Measurements from ENCODE around the gene NRXN3. TPM values are rescaled to one million over a fixed set of nuclear protein-coding genes. Genes with fewer than 3 reads are reported as not detected.

The NRXN3 gene
- total and polyA plus RNA-seq, 2 donors (not counting 1 experiment from before 2014, with no cell fraction given): not detected

DNA sequence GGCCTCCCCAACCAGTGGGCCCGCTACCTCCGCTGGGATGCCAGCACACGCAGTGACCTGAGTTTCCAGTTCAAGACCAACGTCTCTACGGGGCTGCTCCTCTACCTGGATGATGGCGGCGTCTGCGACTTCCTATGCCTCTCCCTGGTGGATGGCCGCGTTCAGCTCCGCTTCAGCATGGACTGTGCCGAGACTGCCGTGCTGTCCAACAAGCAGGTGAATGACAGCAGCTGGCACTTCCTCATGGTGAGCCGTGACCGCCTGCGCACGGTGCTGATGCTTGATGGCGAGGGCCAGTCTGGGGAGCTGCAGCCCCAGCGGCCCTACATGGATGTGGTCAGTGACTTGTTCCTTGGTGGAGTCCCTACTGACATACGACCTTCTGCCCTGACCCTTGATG is 73.0 kb downstream of the NRXN3 start:
- no peak overlapping the region for H3K4me2 ChIP-seq (replicated peaks; ENCODE audit: low read depth, low read length, poor library complexity, severe bottlenecking)
- DNase-seq (no peak), ATAC-seq (ENCODE audit: low read depth) (no peak)
- 95% methylated on average over 20 of the region's 20 CpGs for WGBS (ENCODE audit: insufficient coverage)
- intact Hi-C loops (cut with micrococcal nuclease): no loop called here
- H3K27me3 ChIP-seq (replicated peaks in 1 of 4; ENCODE audit: control extremely low read depth in 1 of 4, control insufficient read depth in 3 of 4, insufficient read depth in 4 of 4, low read length in 3 of 4): no peaks in the 10 kb centered on the region
- no peak overlapping the region for H3K9ac ChIP-seq (ENCODE audit: low read length)
- H3K79me2 ChIP-seq (ENCODE audit: control insufficient read depth, insufficient read depth, low read length): no peaks in the 10 kb centered on the region
- no peaks in the 10 kb centered on the region for H3K9me3 Mint-ChIP-seq (ENCODE audit: insufficient read depth)
- no peak overlapping the region for H3K4me3 Mint-ChIP-seq
- no peak overlapping the region for H3K4me3 ChIP-seq (ENCODE audit: control extremely low read depth in 1 of 5, extremely low read depth in 1 of 5, insufficient read depth in 1 of 5, low read depth in 2 of 5, low read length in 4 of 5)
- ChIA-PET POLR2A (no interaction called here), CTCF (no interaction called here)
- no peak for TF ChIP-seq EZH2 (IDR thresholded peaks at IDR 0.05; ENCODE audit: borderline replicate concordance, insufficient read depth, low read depth, low read length, poor library complexity, severe bottlenecking)
- TF ChIP-seq, protein P1, sequence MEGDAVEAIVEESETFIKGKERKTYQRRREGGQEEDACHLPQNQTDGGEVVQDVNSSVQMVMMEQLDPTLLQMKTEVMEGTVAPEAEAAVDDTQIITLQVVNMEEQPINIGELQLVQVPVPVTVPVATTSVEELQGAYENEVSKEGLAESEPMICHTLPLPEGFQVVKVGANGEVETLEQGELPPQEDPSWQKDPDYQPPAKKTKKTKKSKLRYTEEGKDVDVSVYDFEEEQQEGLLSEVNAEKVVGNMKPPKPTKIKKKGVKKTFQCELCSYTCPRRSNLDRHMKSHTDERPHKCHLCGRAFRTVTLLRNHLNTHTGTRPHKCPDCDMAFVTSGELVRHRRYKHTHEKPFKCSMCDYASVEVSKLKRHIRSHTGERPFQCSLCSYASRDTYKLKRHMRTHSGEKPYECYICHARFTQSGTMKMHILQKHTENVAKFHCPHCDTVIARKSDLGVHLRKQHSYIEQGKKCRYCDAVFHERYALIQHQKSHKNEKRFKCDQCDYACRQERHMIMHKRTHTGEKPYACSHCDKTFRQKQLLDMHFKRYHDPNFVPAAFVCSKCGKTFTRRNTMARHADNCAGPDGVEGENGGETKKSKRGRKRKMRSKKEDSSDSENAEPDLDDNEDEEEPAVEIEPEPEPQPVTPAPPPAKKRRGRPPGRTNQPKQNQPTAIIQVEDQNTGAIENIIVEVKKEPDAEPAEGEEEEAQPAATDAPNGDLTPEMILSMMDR (IDR thresholded peaks at IDR 0.05): no peak
- H3K4me1 ChIP-seq (ENCODE audit: control insufficient read depth in 2 of 2, insufficient read depth in 2 of 2, low read length in 2 of 2): no peaks in the 10 kb centered on the region
- H4K20me1 ChIP-seq (ENCODE audit: control insufficient read depth, insufficient read depth, low read length, poor library complexity, severe bottlenecking): no peaks in the 10 kb centered on the region
- H3K27ac Mint-ChIP-seq: no peak overlapping the region
- H3K36me3 ChIP-seq (replicated peaks in 1 of 2; ENCODE audit: control extremely low read depth in 1 of 2, control insufficient read depth in 1 of 2, extremely low read depth in 1 of 2, insufficient read depth in 2 of 2, low read length in 1 of 2): no peaks in the 10 kb centered on the region
- no peak overlapping the region for H2AFZ ChIP-seq (ENCODE audit: insufficient read depth, low read depth, low read length, poor library complexity, severe bottlenecking)
- H3K27ac ChIP-seq (ENCODE audit: low read length in 2 of 2): no peak overlapping the region
- no peaks in the 10 kb centered on the region for H3K4me1 Mint-ChIP-seq
- H3K9me3 ChIP-seq (ENCODE audit: control extremely low read depth in 1 of 3, control insufficient read depth in 2 of 3, insufficient read depth in 1 of 3, low read length in 2 of 3): no peaks in the 10 kb centered on the region
- H3K27me3 Mint-ChIP-seq: no peaks in the 10 kb centered on the region

DNA sequence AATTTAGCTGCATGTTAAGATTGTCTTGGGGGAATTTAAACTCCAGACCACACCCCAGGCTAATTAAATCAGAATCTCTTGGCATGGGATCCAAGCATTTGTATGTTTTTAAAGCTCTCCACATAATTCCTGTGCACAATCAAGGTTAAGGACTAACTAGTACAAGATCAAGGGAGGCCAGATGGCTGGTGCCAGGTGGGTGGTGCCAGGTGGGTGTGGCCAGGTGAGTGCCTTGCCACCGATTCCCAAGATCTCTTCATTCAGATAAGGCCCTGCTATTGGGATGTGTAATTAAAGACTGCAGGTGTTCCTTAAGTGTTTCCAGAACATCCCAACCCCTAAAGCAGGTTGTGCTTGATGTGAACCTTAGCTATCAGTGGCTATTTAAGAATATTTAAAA is 75.1 kb downstream of the NRXN3 start:
- no peak overlapping the region for H2AFZ ChIP-seq (ENCODE audit: insufficient read depth, low read depth, low read length, poor library complexity, severe bottlenecking)
- no peaks in the 10 kb centered on the region for H3K79me2 ChIP-seq (ENCODE audit: control insufficient read depth, insufficient read depth, low read length)
- no peaks in the 10 kb centered on the region for H3K36me3 ChIP-seq (replicated peaks in 1 of 2; ENCODE audit: control extremely low read depth in 1 of 2, control insufficient read depth in 1 of 2, extremely low read depth in 1 of 2, insufficient read depth in 2 of 2, low read length in 1 of 2)
- Mint-ChIP-seq H3K9me3 (ENCODE audit: insufficient read depth) (no peaks in the 10 kb centered on the region), H3K27ac (no peak overlapping the region), H3K4me1 (no peaks in the 10 kb centered on the region), H3K27me3 (no peaks in the 10 kb centered on the region), H3K4me3 (no peak overlapping the region)
- ChIA-PET CTCF (no interaction called here), POLR2A (no interaction called here)
- no peaks in the 10 kb centered on the region for H3K9me3 ChIP-seq (ENCODE audit: control extremely low read depth in 1 of 3, control insufficient read depth in 2 of 3, insufficient read depth in 1 of 3, low read length in 2 of 3)
- H3K4me2 ChIP-seq (replicated peaks; ENCODE audit: low read depth, low read length, poor library complexity, severe bottlenecking): no peak overlapping the region
- H3K27ac ChIP-seq (ENCODE audit: low read length in 2 of 2): no peak overlapping the region
- H3K27me3 ChIP-seq (replicated peaks in 1 of 4; ENCODE audit: control extremely low read depth in 1 of 4, control insufficient read depth in 3 of 4, insufficient read depth in 4 of 4, low read length in 3 of 4): no peaks in the 10 kb centered on the region
- WGBS (ENCODE audit: insufficient coverage): no CpG with 5 or more reads among the region's 1 CpG
- intact Hi-C loops (cut with micrococcal nuclease): no loop called here
- TF ChIP-seq EZH2 (IDR thresholded peaks at IDR 0.05; ENCODE audit: borderline replicate concordance, insufficient read depth, low read depth, low read length, poor library complexity, severe bottlenecking): no peak
- TF ChIP-seq, protein P1 (IDR thresholded peaks at IDR 0.05): no peak
- ATAC-seq (ENCODE audit: low read depth): no peak
- no peak overlapping the region for H3K4me3 ChIP-seq (ENCODE audit: control extremely low read depth in 1 of 5, extremely low read depth in 1 of 5, insufficient read depth in 1 of 5, low read depth in 2 of 5, low read length in 4 of 5)
- no peaks in the 10 kb centered on the region for H4K20me1 ChIP-seq (ENCODE audit: control insufficient read depth, insufficient read depth, low read length, poor library complexity, severe bottlenecking)
- no peaks in the 10 kb centered on the region for H3K4me1 ChIP-seq (ENCODE audit: control insufficient read depth in 2 of 2, insufficient read depth in 2 of 2, low read length in 2 of 2)
- H3K9ac ChIP-seq (ENCODE audit: low read length): no peak overlapping the region
- DNase-seq: no peak
